K562 (cell line): ENCODE measurements around the gene NETO1. TPM values are rescaled to one million over a fixed set of nuclear protein-coding genes. Genes with fewer than 3 reads are reported as not detected.

ENCODE experiments used
- ATAC-seq: fragments of 200-7000 bp; cut with Tn5 transposase; 3 replicates; pipeline ENCODE4 v1.9.1; 2020; ENCODE audit warnings: moderate library complexity
- BruUV-seq: library from RNA; stranded (reverse); fragments of 400-500 nt; replicated peaks from 2 replicates; lab custom pipeline; 2021; lab: Mats Ljungman, UMichigan
- CTCF ChIA-PET: fragments of 300-600 bp; formaldehyde crosslinking; extraction: SDS; loops from one replicate; lab custom pipeline; 2021; ENCODE audit warnings: low intra/inter-chr PET ratio; lab: Yijun Ruan, JAX
- POLR2A ChIA-PET: fragments of 300-600, 350-650 bp; sonication (Branson Sonifier 250); formaldehyde crosslinking; extraction: SDS; loops from one replicate; lab custom pipeline; 2021; ENCODE audit warnings: antibody characterized with exemption, inconsistent platforms; lab: Yijun Ruan, JAX
- DNase-seq, 4 experiments: peaks; one replicate each; pipeline versions ENCODE4 v3.0.0 to v3.0.0-alpha.2; 2011 to 2018; ENCODE audit warnings: low spot score in 3 of 4, mixed read lengths in 3 of 4; ENCODE audit errors: extremely low read depth in 1 of 4
- FAIRE-seq: peaks from 2 replicates; lab custom pipeline; 2011; peaks lifted over from hg19 to GRCh38; lab: Jason Lieb, UNC
- H2AFZ ChIP-seq: 2 replicates; pipeline ENCODE4 v1.6.0; 2011; ENCODE audit warnings: low read depth, low read length, control low read depth, inconsistent platforms
- H3K27ac ChIP-seq: fragments of 200-600 bp; 3 replicates; pipeline ENCODE4 v1.8.0; 2011; ENCODE audit warnings: low read depth, mild to moderate bottlenecking, control low read depth, inconsistent platforms, low read length, moderate library complexity, mixed read lengths; ENCODE audit errors: extremely low read depth
- H3K27me3 ChIP-seq, 2 experiments: fragments of 300-600 bp in 1 of 2; 2 replicates in 1 of 2; 3 replicates in 1 of 2; pipeline versions ENCODE4 v1.6.0 to v1.8.0; 2011; ENCODE audit warnings: inconsistent platforms in 2 of 2, low read length in 2 of 2, mild to moderate bottlenecking in 1 of 2, mixed read lengths in 1 of 2, moderate library complexity in 1 of 2; ENCODE audit not compliant: control insufficient read depth in 2 of 2, insufficient read depth in 2 of 2
- H3K36me3 ChIP-seq: fragments of 300-600 bp; 3 replicates; pipeline ENCODE4 v1.8.0; 2011; ENCODE audit warnings: mild to moderate bottlenecking, low read length, inconsistent platforms; ENCODE audit not compliant: control insufficient read depth, insufficient read depth
- H3K4me1 ChIP-seq, 2 experiments: fragments of 200-600 bp in 1 of 2; replicated peaks in 1 of 2; 2 replicates in 1 of 2; 3 replicates in 1 of 2; pipeline versions ENCODE4 v1.5.1 to v1.8.0; 2011; ENCODE audit warnings: inconsistent platforms in 2 of 2, low read length in 2 of 2, mild to moderate bottlenecking in 1 of 2, mixed read lengths in 1 of 2, moderate library complexity in 1 of 2; ENCODE audit not compliant: control insufficient read depth in 2 of 2, insufficient read depth in 2 of 2
- H3K4me2 ChIP-seq: 2 replicates; pipeline ENCODE4 v1.6.1; 2011; ENCODE audit warnings: low read length, control low read depth, inconsistent platforms, mixed read lengths; ENCODE audit not compliant: insufficient read depth
- H3K4me3 ChIP-seq: fragments of 200-600 bp; sonication (generic), shearing (Covaris generic); 2 replicates; pipeline ENCODE4 v1.5.1; 2016; ENCODE audit warnings: control low read depth, inconsistent platforms
- H3K79me2 ChIP-seq: fragments of 200-600 bp; 3 replicates; pipeline ENCODE4 v1.8.0; 2011; ENCODE audit warnings: low read length, inconsistent platforms; ENCODE audit not compliant: control insufficient read depth, insufficient read depth
- H3K9ac ChIP-seq, 2 experiments: 2 replicates each; pipeline versions ENCODE4 v1.6.0 to v1.6.1; 2011; ENCODE audit warnings: low read depth in 2 of 2, low read length in 2 of 2, control low read depth in 1 of 2, inconsistent platforms in 1 of 2, mild to moderate bottlenecking in 1 of 2, mixed read lengths in 1 of 2; ENCODE audit not compliant: insufficient read depth in 1 of 2
- H3K9me1 ChIP-seq: one replicate; pipeline ENCODE4 v1.6.0; 2011; ENCODE audit warnings: inconsistent platforms, mild to moderate bottlenecking, low read length, moderate library complexity; ENCODE audit not compliant: control insufficient read depth, insufficient read depth
- H3K9me3 ChIP-seq: replicated peaks from 2 replicates; pipeline ENCODE4 v1.5.1; 2011; ENCODE audit warnings: low read depth, low read length, inconsistent platforms; ENCODE audit not compliant: control insufficient read depth, insufficient read depth
- H4K20me1 ChIP-seq: replicated peaks from 2 replicates; pipeline ENCODE4 v1.6.1; 2011; ENCODE audit warnings: low read length, inconsistent platforms, mixed read lengths; ENCODE audit not compliant: control insufficient read depth, insufficient read depth
- CCNT2 ChIP-seq: IDR thresholded peaks from 2 replicates; pipeline ENCODE4 v1.6.1; 2011; ENCODE audit warnings: borderline replicate concordance, low read depth, mild to moderate bottlenecking, moderate library complexity, mixed read lengths, low read length; ENCODE audit not compliant: insufficient read length; ENCODE audit errors: extremely low read depth
- DDX20 ChIP-seq: fragments of 450-650 bp; IDR thresholded peaks from 2 replicates; pipeline ENCODE4 v1.6.1; 2016; ENCODE audit warnings: missing genetic modification characterization, low read depth, mild to moderate bottlenecking, missing compliant biosample characterization, moderate library complexity
- E4F1 ChIP-seq: fragments of 250-450 bp; sonication (Bioruptor Pico); IDR thresholded peaks from 2 replicates; pipeline ENCODE4 v1.5.0; 2021; ENCODE audit warnings: mild to moderate bottlenecking, borderline replicate concordance
- IRF1 ChIP-seq: sonication (generic); formaldehyde crosslinking; IDR thresholded peaks from 2 replicates; pipeline ENCODE4 v1.8.0; 2022; ENCODE audit warnings: missing genetic modification reagents, mild to moderate bottlenecking, borderline replicate concordance
- KLF1 ChIP-seq: fragments of 450-650 bp; IDR thresholded peaks from 2 replicates; pipeline ENCODE4 v1.6.1; 2016; ENCODE audit warnings: missing genetic modification characterization, missing compliant biosample characterization
- MAFG ChIP-seq: fragments of 450-650 bp; conservative IDR thresholded peaks from 2 replicates; pipeline ENCODE4 v1.6.1; 2016; ENCODE audit warnings: missing genetic modification characterization, missing compliant biosample characterization
- NFE2 ChIP-seq: IDR thresholded peaks from 2 replicates; pipeline ENCODE4 v1.6.1; 2014; ENCODE audit warnings: antibody characterized with exemption, low read depth
- NFYB ChIP-seq: IDR thresholded peaks from 2 replicates; pipeline ENCODE4 v1.6.1; 2011; ENCODE audit warnings: mild to moderate bottlenecking, moderate library complexity; ENCODE audit not compliant: insufficient read length; ENCODE audit errors: extremely low read depth
- PREB ChIP-seq: sonication (generic); formaldehyde crosslinking; IDR thresholded peaks from 2 replicates; pipeline ENCODE4 v1.8.1; 2023; ENCODE audit warnings: mild to moderate bottlenecking, missing genetic modification reagents
- RBBP5 ChIP-seq: fragments of 200-600 bp; sonication (generic); IDR thresholded peaks from 2 replicates; pipeline ENCODE4 v1.6.1; 2012; ENCODE audit warnings: borderline replicate concordance, mild to moderate bottlenecking, low read length, control low read depth, inconsistent platforms; ENCODE audit not compliant: insufficient read depth, poor library complexity, severe bottlenecking
- RFX5 ChIP-seq: IDR thresholded peaks from 2 replicates; pipeline ENCODE4 v1.6.1; 2011; ENCODE audit warnings: low read depth, mild to moderate bottlenecking, improper control_type of control experiment, low read length
- SNAPC5 ChIP-seq: fragments of 250-450 bp; sonication (Bioruptor Pico); IDR thresholded peaks from 2 replicates; pipeline ENCODE4 v1.8.0; 2021; ENCODE audit warnings: moderate library complexity, mild to moderate bottlenecking, inconsistent platforms
- SREBF2 ChIP-seq: sonication (generic); formaldehyde crosslinking; IDR thresholded peaks from 2 replicates; pipeline ENCODE4 v1.4.0; 2020; ENCODE audit warnings: mild to moderate bottlenecking, missing genetic modification reagents
- ZBTB34 ChIP-seq: fragments of 250-450 bp; sonication (Bioruptor Pico); IDR thresholded peaks from 2 replicates; pipeline ENCODE4 v1.8.0; 2021; ENCODE audit warnings: mild to moderate bottlenecking, moderate library complexity
- WGBS: fragments of 100-300 bp; shearing (Covaris generic); methylation state at CpG from one replicate; pipeline ENCODE4 v1.1.6; 2016; ENCODE audit warnings: low coverage, mixed read lengths; ENCODE audit not compliant: insufficient coverage; ENCODE audit errors: missing lambda C conversion rate; 5-methylcytosine and 5-hydroxymethylcytosine counted together
- in situ Hi-C: fragments of 300-500 bp; cut with MboI; formaldehyde crosslinking; loops from 4 replicates; pipeline ENCODE4 v1.15.0; 2018; ENCODE audit warnings: inconsistent platforms, mixed read lengths
- intact Hi-C: fragments of 100-400 bp; cut with micrococcal nuclease; formaldehyde crosslinking; loops from 2 replicates; pipeline ENCODE4 v1.14.2; 2022
- polyA plus RNA-seq, 8 experiments: library from polyadenylated mRNA; depleted of rRNA in 4 of 8; stranded (reverse) in 5 of 8; unstranded in 3 of 8; fragments of >200 nt; fragmentation: Nextera tagmentation in 2 of 8; fragmentation: Illumina TruSeq in 1 of 8; extraction: Ambion mirVana in 2 of 8; extraction: Trizol in 1 of 8; gene quantifications; 2 replicates each; pipeline versions ENCODE4 v1.2.1 to v1.2.3, GENCODE V29; 2011 to 2014; ENCODE audit warnings: inconsistent platforms in 1 of 8, missing spikeins in 1 of 8
- total RNA-seq, 7 experiments: library from RNA; depleted of rRNA in 6 of 7; stranded (reverse); fragments of >200 nt in 6 of 7; fragmentation: Illumina TruSeq in 2 of 7; extraction: Trizol in 2 of 7; gene quantifications; 2 replicates each; pipeline versions ENCODE4 v1.2.1 to v1.2.3, GENCODE V29; 2011 to 2021; ENCODE audit warnings: low replicate concordance in 1 of 7

Gene NETO1
- total and polyA plus RNA-seq, 9 of the 15 experiments (the other 6 are each of a cell fraction or from before 2014, with no cell fraction given), result not detected

GRCh38 chr18:72863754-72864153 is 4.0 kb downstream of the NETO1 start:
- H4K20me1 ChIP-seq, result no peaks in the 10 kb centered on the region
- no TSS peak for BruUV-seq
- H3K27ac ChIP-seq, result no peak overlapping the region
- FAIRE-seq (no peak), DNase-seq (no peak), ATAC-seq (no peak)
- no peaks in the 10 kb centered on the region for H3K4me1 ChIP-seq
- intact Hi-C loops, result no loop called here
- no peaks in the 10 kb centered on the region for H3K79me2 ChIP-seq
- 0% methylated on average over 7 of the region's 9 CpGs for WGBS
- TF ChIP-seq KLF1 (tag) (no peak), E4F1 (CRISPR knock-in tag) (no peak), CCNT2 (no peak), PREB (CRISPR knock-in tag) (no peak), MAFG (tag) (no peak), DDX20 (no peak), SREBF2 (no peak), NFYB (no peak), NFE2 (no peak), SNAPC5 (CRISPR knock-in tag) (no peak), IRF1 (no peak), ZBTB34 (no peak), RBBP5 (no peak), RFX5 (no peak)
- TF ChIP-seq, all 486 proteins: peak for 0
- Histone ChIP-seq H3K9me1 (no peaks in the 10 kb centered on the region), H3K27me3 (no peaks in the 10 kb centered on the region), H3K9me3 (no peaks in the 10 kb centered on the region), H3K4me2 (no peak overlapping the region), H3K4me3 (no peak overlapping the region), H2AFZ (no peak overlapping the region), H3K9ac (no peak overlapping the region), H3K36me3 (no peaks in the 10 kb centered on the region)
- ChIA-PET CTCF (no interaction called here), POLR2A (no interaction called here)
- in situ Hi-C loops, result no loop called here
